ENCODE results near the gene MRGPRG.

- TF ChIP-seq CTCF (optimal IDR thresholded peaks at IDR 0.05 in 1 of 3, IDR thresholded peaks at IDR 0.05 in 1 of 3, conservative IDR thresholded peaks at IDR 0.05 in 1 of 3; ENCODE audit: extremely low read depth in 1 of 3, insufficient read depth in 2 of 3, low read length in 3 of 3) (no peak), EZH2 (IDR thresholded peaks at IDR 0.05; ENCODE audit: low read length) (no peak)
These were observed 13.5 kb upstream of the MRGPRG start, which contains the start of gene MRGPRE for GRCh38 chr11:3231851-3232744.

All from keratinocyte (primary cell).